BJ (cell line): ENCODE measurements around the gene NCOA3. TPM values are rescaled to one million over a fixed set of nuclear protein-coding genes. Genes with fewer than 3 reads are reported as not detected.
A peak's percentile ranks its signal among the peaks of the same experiment; 100 is the strongest.
"Not testable (repeated sequence)": the region's sequence is repeated elsewhere in the genome, so short reads cannot be mapped to it uniquely, and the experiment has no call there.

Source experiments
- CTCF ChIA-PET: fragments of 350-600 bp; formaldehyde crosslinking; extraction: SDS; loops from one replicate; lab custom pipeline; 2021; ENCODE audit warnings: antibody characterized with exemption, inconsistent platforms; lab: Yijun Ruan, JAX
- POLR2A ChIA-PET: fragments of 300-600 bp; sonication (Branson Sonifier 250); formaldehyde crosslinking; extraction: SDS; loops from one replicate; lab custom pipeline; 2021; ENCODE audit warnings: antibody characterized with exemption; lab: Charles Lee
- DNase-seq: peaks from one replicate; pipeline ENCODE4 v3.0.0-alpha.2; 2011; ENCODE audit warnings: low read depth
- H3K27me3 ChIP-seq: 2 replicates; pipeline ENCODE4 v1.6.0; 2011; ENCODE audit warnings: low read length; ENCODE audit not compliant: control insufficient read depth, insufficient read depth
- H3K36me3 ChIP-seq: 2 replicates; pipeline ENCODE4 v1.5.1; 2011; ENCODE audit warnings: low read length; ENCODE audit not compliant: control insufficient read depth, insufficient read depth
- H3K4me3 ChIP-seq: 2 replicates; pipeline ENCODE4 v1.5.1; 2011; ENCODE audit warnings: low read depth, mild to moderate bottlenecking, control low read depth, low read length
- CTCF ChIP-seq: IDR thresholded peaks from 2 replicates; pipeline ENCODE4 v1.5.1; 2011; ENCODE audit warnings: low read depth, mild to moderate bottlenecking, control low read depth, inconsistent platforms, low read length, moderate library complexity; ENCODE audit not compliant: insufficient read depth
- polyA plus RNA-seq: library from polyadenylated mRNA; depleted of rRNA; stranded (reverse); fragments of >200 nt; gene quantifications from 2 replicates; pipeline ENCODE4 v1.2.3, GENCODE V29; 2011

NCOA3 gene
- polyA plus RNA-seq, 1 experiment = 23.6 TPM

DNA sequence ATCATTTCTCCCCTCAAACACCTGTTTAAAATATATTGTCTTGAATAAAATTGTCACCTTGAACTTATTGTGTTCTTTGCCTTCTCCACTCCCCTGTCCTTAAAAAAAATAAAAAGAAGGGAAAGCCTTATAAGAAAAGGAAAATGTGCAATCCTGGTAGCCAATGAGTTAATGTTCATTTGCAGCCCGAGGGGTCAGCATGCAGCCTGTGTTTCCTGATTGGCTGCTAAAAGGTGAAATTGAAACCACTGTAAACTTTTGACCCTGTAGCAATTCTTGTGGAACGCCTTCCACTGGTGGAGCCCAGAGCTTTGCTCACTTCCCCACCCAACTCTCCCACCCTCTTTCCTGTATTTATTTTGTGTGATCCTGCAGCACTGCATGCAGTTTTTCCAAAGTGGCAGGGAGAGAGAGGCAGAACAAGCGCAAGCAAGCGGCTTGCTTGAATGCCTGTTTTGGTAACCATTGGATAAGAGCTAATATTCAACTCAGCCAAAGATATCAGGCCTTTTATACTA, 74.9 kb downstream of the NCOA3 start:
- CTCF ChIA-PET = interaction anchor here (0.6 to 1.4 kb wide), 4 partner anchors 9 to 192 kb away, joined by 3 to 4 read pairs (median 4); no protein-coding TSS in a partner anchor
- DNase-seq = peak; percentile 58
- Histone ChIP-seq H3K27me3 (no peaks in the 10 kb centered on the region), H3K36me3 (no peaks in the 10 kb centered on the region), H3K4me3 (no peak overlapping the region)
- POLR2A ChIA-PET = interaction anchor here (0.7 to 1.0 kb wide), 2 partner anchors 75 to 131 kb away, joined by 3 to 4 read pairs; no protein-coding TSS in a partner anchor
- TF ChIP-seq CTCF = 0 out of 2 replicates have a peak, but pooled peaks have one; percentile 6

DNA sequence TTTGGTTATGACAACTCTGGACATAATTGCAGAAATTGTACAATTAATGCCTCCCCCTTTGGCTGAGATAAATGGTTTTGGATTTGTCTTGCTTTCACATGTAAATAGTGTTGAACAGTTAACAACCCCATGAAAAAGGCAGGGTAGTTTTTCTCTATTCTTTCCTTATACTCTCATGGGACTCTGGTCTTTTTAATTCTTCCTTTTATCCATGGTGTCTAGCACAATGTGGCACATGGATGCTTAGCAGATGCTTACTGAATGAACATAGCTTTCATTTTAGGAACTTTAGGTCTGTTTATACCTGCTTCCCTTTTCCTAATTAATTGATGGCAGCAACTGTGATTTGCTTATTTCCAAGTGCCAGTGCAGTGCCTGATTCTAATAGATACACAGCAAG, 75.6 kb downstream of the NCOA3 start:
- Histone ChIP-seq H3K27me3 (no peaks in the 10 kb centered on the region), H3K4me3 (no peak overlapping the region), H3K36me3 (no peaks in the 10 kb centered on the region)
- POLR2A ChIA-PET = interaction anchor here (0.7 to 1.0 kb wide), 2 partner anchors 76 to 132 kb away, joined by 3 to 4 read pairs; no protein-coding TSS in a partner anchor
- TF ChIP-seq CTCF = no peak
- CTCF ChIA-PET = interaction anchor here (0.6 to 1.4 kb wide), 4 partner anchors 10 to 193 kb away, joined by 3 to 4 read pairs (median 4); no protein-coding TSS in a partner anchor
- DNase-seq = no peak

GRCh38 chr20:47578543-47578942, 76.9 kb downstream of the NCOA3 start:
- CTCF ChIA-PET = interaction anchor here (0.5 to 1.6 kb wide), 6 partner anchors 9 to 93 kb away, joined by 3 to 4 read pairs (median 3); no protein-coding TSS in a partner anchor
- DNase-seq = no peak
- TF ChIP-seq CTCF = no peak
- Histone ChIP-seq H3K36me3 (no peaks in the 10 kb centered on the region), H3K27me3 (no peaks in the 10 kb centered on the region), H3K4me3 (no peak overlapping the region)
- POLR2A ChIA-PET = no interaction called here

DNA sequence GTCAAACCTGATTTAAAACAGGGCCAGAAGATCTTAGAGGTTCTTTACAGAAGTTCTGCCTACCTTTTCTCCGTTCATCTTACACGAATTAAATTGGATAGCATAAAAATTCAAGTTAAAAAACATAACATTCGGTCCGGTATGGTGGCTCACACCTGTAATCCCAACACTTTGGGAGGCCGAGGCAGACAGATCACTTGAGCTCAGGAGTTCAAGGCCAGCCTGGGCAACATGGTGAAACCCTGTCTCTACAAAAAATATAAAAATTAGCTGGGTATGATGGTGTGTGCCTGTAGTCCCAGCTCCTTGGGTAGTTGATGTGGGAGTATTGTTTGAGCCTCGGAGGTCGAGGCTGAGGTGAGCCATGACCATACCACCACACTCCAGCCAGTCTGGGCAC, 79.0 kb downstream of the NCOA3 start:
- H3K4me3 ChIP-seq, DNase-seq, H3K27me3 ChIP-seq, H3K36me3 ChIP-seq, CTCF ChIA-PET: not testable (repeated sequence)
- POLR2A ChIA-PET = interaction anchor here (0.5 kb wide), 1 partner anchor 79 kb away, joined by 3 read pairs; the partner anchor contains the start of gene NCOA3

DNA sequence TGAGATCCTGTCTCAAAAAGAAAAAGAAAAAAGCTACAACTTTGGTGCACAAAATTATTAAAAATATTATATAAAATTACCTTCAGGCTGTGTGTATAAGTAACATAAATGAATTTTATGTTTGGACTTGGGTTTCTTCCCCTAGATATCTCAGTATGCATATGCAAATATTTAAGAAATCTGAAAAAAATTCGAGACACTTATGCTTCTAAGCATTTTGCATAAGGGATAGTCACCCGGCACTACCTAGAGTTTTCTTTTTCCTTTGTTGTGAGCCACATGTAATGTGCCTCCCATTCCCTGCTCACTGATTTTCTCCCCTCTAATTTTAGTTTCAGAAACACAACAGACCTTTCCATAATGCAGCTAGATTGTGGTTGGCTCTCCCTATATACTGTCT, 79.4 kb downstream of the NCOA3 start:
- CTCF ChIA-PET = no interaction called here
- POLR2A ChIA-PET = no interaction called here
- DNase-seq = no peak
- Histone ChIP-seq H3K27me3 (no peaks in the 10 kb centered on the region), H3K36me3 (no peaks in the 10 kb centered on the region; the same call in 1 of the 2 replicates), H3K4me3 (no peak overlapping the region)
- no peak for TF ChIP-seq CTCF
